SK-N-MC (cell line): ENCODE data around the gene MFN2.

Experiments used
- EZH2 ChIP-seq: fragments of 200-600 bp; sonication (generic); IDR thresholded peaks from one replicate; pipeline ENCODE4 v1.6.1; 2017; ENCODE audit warnings: antibody characterized with exemption
- FOXP2 ChIP-seq: optimal IDR thresholded peaks from 2 replicates; pipeline ENCODE3; 2011; ENCODE audit warnings: mild to moderate bottlenecking, moderate library complexity; ENCODE audit not compliant: insufficient read depth; ENCODE audit errors: extremely low read length, control extremely low read depth
- POLR2AphosphoS5 ChIP-seq: IDR thresholded peaks from 2 replicates; pipeline ENCODE4 v1.6.1; 2012; ENCODE audit warnings: mild to moderate bottlenecking, low read depth, low read length, borderline replicate concordance

DNA sequence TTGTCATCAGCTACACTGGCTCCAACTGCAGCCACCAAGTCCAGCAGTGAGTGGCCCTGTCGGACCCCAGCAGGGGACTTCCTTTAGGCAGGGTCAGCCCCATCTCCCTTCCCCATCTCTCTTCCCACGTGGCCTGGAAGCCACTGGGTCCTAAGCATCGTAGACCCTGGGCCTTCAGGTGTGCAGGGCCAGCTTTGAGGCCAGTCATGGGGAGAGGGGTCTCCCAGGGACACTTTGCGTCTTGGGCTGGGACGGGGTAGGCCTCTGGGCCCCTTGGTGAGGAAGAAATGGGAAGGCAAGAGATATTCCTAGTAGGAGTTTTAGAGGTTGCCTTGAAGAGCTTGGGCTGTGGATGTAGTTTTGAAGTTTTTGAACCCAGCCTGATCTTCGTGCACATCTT is 27.0 kb downstream of the MFN2 start:
- TF ChIP-seq EZH2 = no peak
- no peak for TF ChIP-seq POLR2AphosphoS5
- no peak for TF ChIP-seq FOXP2
